HG02973 (cell line): Measurements from ENCODE around the gene PRKAR1B.
"Not testable (repeated sequence)": the region's sequence is repeated elsewhere in the genome, so short reads cannot be mapped to it uniquely, and the experiment has no call there.

ENCODE experiments used
- ATAC-seq: cut with Tn5 transposase; IDR thresholded peaks from one replicate; pipeline ENCODE4 v1.9.1; 2021; ENCODE audit warnings: moderate library complexity; ENCODE audit not compliant: unreplicated experiment

Gene PRKAR1B

DNA sequence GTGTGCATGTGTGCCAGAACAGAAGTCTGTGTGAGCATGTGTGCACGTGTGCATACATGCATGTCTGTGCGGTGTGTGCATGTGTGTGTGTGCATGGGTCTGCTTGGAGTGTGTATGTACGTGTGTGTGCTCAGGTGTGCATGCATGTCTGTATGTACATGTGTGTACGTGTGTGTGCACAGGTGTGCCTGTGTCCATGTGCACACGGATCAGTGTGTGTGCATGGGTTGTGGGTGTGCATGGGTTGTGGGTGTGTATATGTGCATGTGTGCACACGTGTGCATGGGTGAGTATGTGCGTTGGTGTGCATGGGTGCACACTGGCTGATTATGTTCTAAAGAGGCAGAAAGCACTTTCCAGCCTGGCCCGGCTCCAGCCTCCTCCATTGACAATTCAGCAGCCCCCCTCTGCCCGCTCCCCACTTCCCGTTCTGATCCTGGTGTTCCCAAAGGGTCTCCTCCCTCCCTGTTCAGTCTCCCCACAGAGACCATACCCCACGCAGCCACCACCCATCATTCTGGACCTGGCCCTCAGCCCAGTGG, 163.4 kb downstream of the PRKAR1B start:
- ATAC-seq, result no peak

DNA sequence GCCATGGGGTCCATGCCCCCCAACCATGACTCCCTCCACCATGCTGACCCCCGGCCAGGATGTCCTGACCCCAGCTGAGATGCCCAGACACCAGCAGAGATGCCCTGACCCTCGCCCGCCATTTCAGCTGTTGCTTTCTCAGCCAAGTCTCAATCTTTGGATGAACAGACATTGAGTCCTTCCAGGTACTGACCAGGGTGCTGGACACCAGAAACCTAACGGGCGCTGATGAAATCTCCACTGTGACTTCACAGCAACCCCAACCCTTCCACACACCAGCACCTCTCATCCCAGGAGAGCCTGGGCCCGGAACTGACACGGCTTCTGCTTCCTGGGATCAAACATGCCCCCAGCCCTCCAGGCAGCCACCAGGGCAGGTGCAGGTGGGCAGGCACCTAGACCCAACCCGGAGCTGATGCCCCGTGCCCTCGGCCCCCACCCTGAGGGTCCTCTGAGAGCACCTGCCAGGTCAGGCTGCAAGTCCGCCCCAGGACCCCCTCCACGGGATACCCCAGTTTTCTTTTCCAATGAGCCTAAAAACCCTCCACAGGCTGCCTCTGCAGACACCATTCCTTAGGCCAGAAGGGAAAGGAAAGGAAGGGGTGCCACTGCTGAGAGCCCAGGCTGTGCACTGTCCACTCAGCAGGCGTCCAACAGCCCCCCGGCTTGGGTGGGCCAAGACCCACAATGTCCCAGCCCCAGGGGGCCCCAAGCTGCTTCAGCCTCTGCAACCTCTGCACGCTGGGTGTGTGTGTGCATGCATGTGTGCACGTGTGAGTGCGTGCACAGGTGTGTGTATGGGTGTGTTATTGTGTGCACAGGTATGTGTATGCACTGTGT, 164.1 kb downstream of the PRKAR1B start:
- ATAC-seq, result no peak

DNA sequence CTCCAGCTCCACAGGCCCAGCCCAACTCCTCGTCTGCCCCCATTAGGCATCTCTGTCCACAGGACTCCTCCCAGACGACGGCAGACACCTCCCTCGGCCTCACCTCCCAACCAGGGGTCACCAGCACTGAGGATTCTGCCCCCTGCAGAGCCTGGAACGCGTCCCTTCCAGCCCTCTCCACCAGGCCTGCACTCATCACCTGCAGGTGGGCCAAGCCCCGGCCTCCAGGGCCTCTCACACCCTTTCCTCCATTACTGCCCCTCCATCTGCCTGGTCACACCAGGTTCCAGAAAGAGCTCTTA, 164.8 kb downstream of the PRKAR1B start:
- no peak for ATAC-seq

- ATAC-seq, result no peak
Observed at GRCh38 chr7:561631-562373, 165.3 kb downstream of the PRKAR1B start.

DNA sequence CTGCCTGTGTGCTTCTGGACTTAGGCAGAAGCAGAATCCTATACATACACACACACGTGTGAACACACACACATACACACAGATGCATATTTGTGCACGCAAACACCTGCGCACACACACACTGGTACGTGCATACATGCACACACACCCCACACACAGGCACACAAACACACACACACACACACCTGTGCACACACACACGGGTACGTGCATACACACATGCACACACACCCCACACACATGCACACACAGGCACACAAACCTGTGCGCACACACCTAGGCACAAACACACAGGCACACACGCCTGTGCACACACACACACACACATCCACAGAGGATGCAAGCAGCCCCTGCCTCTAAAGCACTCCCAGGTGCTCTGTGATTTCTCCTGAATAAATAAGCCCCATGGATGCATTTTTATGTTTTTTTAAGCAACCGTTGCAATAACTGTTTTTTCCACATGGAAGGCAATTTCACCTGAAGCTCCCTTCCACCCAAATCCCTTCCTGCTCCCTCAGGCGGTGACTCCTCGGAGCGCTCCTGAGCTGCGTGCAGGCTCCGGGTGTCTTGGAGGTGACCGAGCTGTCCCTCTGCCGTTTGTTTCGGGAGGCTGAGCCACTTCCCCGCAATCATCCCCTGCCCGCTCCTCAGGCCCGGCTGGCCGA, 166.0 kb downstream of the PRKAR1B start:
- ATAC-seq, result no peak

DNA sequence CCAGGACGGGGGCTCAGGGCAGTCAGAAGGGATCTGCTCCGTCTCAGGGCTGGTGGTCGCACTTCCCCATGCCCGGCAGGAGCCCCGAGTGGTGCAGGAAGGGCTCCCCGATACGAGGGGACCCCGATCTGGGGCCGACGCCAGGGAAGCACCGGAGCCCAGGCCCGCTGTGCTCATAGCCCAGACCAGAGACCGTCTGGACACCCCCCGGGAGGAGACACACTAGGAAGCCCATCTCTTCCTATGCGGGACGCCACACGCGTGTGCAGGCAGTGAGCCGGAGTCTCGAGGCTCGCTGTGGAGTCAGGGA, 167.7 kb downstream of the PRKAR1B start:
- no peak for ATAC-seq

DNA sequence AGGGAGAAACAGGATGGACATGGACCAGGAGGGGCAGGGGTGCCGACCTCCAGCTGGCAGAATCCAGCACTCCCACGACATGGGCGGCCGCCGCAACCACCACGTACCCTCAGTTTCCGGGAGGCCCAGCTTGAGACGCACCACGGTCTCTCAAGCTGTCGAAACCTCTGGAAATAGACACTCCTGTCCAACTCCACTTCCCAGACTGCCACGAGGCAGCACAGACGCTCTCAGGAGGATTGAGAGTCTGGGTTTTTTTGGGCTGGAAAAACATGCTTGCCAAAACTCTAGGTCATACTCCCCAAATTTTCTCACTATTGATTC, 169.6 kb downstream of the PRKAR1B start:
- no peak for ATAC-seq

DNA sequence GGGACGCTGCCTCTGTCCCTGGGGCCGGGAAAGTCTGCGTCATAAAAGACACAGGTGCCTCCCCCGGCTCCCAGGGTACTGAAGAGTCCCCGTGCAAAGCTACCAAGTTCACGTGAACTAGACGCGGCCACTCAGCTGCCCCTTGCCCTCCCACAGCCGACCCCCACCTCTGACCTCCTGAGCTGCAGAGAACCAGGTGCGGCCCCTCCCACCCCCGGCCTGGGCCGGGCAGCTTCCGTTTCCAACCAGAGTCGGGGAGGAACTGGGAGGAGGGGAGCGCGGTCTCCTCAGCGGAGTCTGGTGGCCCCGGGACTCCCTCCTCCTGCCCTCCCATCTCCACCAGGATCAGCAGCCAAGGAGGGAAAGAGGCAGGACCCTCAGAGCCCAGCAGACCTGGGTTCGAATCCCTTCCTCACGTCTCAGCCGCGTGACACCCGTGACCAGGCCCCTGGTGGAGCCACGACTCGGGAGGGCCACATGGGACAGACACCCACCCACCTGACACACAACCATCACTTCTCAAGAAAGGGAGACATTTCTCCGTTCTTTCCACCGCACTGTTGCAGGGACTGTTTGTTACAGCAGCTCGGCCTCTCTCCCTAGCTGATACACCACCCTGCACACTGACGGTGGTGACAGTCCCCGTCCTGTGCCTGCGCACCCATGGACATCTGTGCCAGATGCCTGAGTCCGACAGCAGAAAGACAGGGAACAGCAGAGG, 170.1 kb downstream of the PRKAR1B start:
- ATAC-seq, result no peak

- no peak for ATAC-seq
Observed at GRCh38 chr7:556291-556826, 170.7 kb downstream of the PRKAR1B start.

GRCh38 chr7:555551-556160, 171.4 kb downstream of the PRKAR1B start:
- ATAC-seq, result no peak

GRCh38 chr7:553636-554111, 173.4 kb downstream of the PRKAR1B start:
- ATAC-seq, result no peak

GRCh38 chr7:552868-553635, 174.0 kb downstream of the PRKAR1B start:
- ATAC-seq, result no peak

DNA sequence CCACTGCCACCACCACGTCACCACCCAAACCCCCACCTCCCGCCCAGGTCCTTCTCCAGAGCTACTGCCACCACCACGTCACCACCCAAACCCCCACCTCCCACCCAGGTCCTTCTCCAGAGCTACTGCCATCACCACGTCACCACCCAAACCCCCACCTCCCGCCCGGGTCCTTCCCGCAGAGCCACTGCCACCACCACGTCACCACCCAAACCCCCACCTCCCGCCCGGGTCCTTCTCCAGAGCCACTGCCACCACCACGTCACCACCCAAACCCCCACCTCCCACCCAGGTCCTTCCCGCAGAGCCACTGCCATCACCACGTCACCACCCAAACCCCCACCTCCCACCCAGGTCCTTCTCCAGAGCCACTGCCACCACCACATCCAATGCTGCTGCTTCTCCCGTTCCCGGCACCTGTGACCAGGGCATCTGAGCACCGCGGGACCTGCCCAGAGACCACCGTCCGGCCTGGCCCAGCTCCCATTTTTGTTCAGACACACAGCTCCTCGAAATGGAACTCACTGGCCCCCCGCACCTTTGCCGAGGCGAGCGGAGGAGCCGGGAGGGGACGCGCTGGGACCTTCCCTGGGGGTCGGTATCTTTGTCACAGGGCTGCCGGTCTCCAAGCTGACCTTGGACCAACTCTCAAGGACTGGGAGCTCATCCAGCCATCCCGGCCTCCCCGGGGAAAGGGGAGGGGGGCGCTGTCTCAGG, 174.8 kb downstream of the PRKAR1B start:
- ATAC-seq, result not testable (repeated sequence)

DNA sequence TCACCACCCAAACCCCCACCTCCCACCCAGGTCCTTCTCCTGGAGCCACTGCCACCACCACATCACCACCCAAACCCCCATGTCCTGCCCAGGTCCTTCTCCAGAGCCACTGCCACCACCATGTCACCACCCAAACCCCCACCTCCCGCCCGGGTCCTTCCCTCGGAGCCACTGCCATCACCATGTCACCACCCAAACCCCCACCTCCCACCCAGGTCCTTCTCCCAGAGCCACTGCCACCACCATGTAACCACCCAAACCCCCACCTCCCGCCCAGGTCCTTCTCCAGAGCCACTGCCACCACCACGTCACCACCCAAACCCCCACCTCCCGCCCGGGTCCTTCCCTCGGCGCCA, 175.5 kb downstream of the PRKAR1B start:
- ATAC-seq, result not testable (repeated sequence)

DNA sequence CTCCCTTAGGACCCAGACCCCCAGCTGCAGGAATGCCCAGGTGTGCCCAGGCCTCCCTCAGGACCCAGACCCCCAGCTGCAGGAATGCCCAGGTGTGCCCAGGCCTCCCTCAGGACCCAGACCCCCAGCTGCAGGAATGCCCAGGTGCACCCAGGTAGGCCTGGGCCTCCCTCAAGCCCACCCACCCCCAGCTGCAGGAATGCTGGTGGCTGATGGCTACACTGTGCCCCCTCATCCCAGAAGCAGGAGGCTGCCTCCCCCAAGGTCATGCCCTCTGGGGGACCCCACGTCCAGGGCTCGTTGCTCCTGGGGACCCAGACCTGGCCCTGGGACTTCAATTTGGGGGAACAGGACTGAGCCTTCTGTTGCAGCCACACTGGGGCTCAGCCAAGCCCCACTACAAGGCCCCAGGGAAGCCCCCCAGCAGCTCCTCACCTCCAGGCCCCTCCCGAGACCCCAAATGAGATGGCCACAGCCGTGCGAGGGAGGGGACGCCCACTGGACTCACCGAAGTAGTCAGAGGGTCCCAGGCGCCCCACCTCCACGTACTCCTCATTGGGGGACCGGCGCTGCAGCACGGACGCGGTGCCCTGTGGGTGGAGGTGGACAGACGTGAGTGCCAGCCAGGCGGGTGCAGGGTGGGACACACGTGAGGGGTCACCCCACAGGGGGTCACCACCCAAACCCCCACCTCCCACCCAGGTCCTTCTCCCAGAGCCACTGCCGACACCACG, 176.0 kb downstream of the PRKAR1B start:
- no peak for ATAC-seq

DNA sequence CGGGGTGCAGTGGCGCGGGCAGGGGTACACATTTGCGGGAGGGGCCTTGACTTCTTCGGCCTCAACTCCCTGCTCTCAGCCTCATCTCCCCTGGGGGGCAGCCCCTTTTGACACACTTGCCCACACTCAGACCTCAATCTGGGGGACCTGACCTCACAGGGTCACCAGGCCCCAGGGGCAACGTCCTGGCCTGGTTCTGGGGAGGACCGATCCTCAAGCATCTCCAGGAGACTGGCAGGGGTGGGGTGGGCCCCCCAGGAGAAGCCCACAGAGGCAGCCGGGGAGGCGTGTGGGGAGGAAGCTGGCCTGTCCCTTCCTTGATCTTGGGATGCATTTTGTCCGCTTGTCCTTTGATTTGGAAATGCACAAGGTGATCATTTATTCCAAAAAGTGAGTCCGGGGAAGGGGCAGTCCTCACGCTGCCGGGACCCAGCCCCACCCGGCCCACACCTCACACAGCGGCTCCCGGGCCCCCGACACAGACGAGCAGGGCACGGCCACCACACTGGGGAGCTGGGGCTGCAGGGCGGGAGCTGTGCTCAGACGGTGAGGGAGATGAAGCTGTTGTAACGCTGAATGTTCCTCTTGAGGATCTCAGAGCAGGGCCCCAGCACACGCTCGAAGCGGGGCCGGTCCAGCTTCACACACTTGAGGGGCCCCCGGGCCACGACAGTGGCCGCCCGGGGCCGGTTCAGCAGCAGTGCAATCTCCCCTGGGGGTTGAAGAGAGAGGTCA, 177.0 kb downstream of the PRKAR1B start:
- ATAC-seq, result no peak

DNA sequence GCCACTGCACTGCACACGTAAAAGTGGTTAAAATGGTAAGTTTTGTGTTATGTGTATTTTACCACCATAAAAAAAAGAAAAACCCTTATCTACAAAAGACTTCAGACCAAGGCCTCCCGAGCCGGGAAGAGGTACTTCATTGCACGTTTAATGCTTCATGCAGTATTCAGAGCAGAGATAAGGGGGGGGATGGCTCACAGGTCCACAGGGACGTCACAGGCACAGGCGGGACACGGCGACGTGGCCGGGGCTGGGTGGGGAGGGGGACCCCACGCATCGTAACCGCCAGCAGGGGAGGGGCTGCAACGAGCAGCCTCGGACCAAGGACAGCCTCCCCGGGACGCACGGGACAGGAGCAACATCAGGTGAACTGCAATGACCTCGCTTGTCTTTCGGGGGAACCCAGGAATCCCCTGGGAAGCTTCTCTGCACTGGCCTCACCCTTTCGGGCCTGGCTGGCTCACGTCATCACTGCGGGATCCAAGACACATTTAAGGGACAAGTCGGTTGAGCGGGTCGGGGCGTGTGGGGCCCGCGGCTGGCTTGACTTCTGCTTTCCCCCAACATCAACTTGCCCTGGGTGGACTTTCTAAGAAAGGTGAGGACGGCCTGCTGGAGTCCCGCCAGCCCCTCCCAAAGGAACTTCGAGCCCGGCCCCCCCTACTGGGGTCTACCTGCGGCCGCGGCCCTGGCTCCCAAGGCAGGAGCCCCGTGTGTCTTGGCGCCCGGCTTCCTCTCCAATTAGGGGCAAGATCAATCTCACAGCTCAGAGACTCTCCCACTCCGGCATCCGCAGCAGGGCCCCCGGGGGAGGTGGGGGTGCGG, 177.8 kb downstream of the PRKAR1B start:
- ATAC-seq, result no peak
